H1 (cell line): ENCODE measurements around the gene CCDC102A. TPM values are rescaled to one million over a fixed set of nuclear protein-coding genes. Genes with fewer than 3 reads are reported as not detected.

ENCODE experiments used
- CTCF ChIA-PET: fragments of 300-600 bp; sonication (Branson Sonifier 250); formaldehyde crosslinking; loops from one replicate; lab custom pipeline; 2021; ENCODE audit not compliant: partially characterized antibody; lab: Charles Lee
- POLR2A ChIA-PET: fragments of 300-600 bp; sonication (Branson Sonifier 250); formaldehyde crosslinking; loops from one replicate; lab custom pipeline; 2021; ENCODE audit warnings: inconsistent platforms; ENCODE audit not compliant: partially characterized antibody; lab: Charles Lee
- DNase-seq, 2 experiments: peaks; one replicate each; pipeline versions ENCODE4 v3.0.0 to v3.0.0-alpha.2; 2010 to 2022; ENCODE audit warnings: low spot score in 2 of 2, low read depth in 1 of 2, mixed read lengths in 1 of 2
- FAIRE-seq: peaks from 2 replicates; lab custom pipeline; 2011; peaks lifted over from hg19 to GRCh38; lab: Jason Lieb, UNC
- H2AFZ ChIP-seq: 2 replicates; pipeline ENCODE4 v1.8.1; 2012; ENCODE audit warnings: low read length, inconsistent platforms
- H2AK5ac ChIP-seq: 2 replicates; pipeline ENCODE4 v1.6.1; 2013; ENCODE audit warnings: low read depth, low read length
- H2BK120ac ChIP-seq: replicated peaks from 2 replicates; pipeline ENCODE3; 2013; ENCODE audit warnings: low read depth, low read length, inconsistent platforms
- H2BK12ac ChIP-seq: 2 replicates; pipeline ENCODE4 v1.6.1; 2013; ENCODE audit warnings: low read depth, low read length
- H2BK15ac ChIP-seq: 2 replicates; pipeline ENCODE4 v1.6.1; 2013; ENCODE audit warnings: low read length
- H2BK20ac ChIP-seq: 2 replicates; pipeline ENCODE4 v1.6.1; 2013; ENCODE audit warnings: low read length
- H2BK5ac ChIP-seq: 2 replicates; pipeline ENCODE4 v1.6.1; 2013; ENCODE audit warnings: low read depth, low read length
- H3K14ac ChIP-seq: 2 replicates; pipeline ENCODE4 v1.6.1; 2013; ENCODE audit warnings: inconsistent platforms; ENCODE audit not compliant: insufficient read length
- H3K18ac ChIP-seq: 2 replicates; pipeline ENCODE4 v1.6.1; 2013; ENCODE audit warnings: low read length; ENCODE audit errors: extremely low read depth
- H3K23ac ChIP-seq: 2 replicates; pipeline ENCODE4 v1.6.1; 2013; ENCODE audit warnings: inconsistent platforms; ENCODE audit not compliant: insufficient read length
- H3K23me2 ChIP-seq: 2 replicates; pipeline ENCODE4 v1.6.1; 2013; ENCODE audit warnings: low read depth, low read length
- H3K27ac ChIP-seq: 2 replicates; pipeline ENCODE4 v1.6.1; 2011; ENCODE audit warnings: low read depth, low read length, inconsistent platforms
- H3K27me3 ChIP-seq, 4 experiments: replicated peaks in 1 of 4; 1 replicate in 1 of 4; 2 replicates in 3 of 4; pipeline versions ENCODE4 v1.6.1 to v1.8.1; 2011 to 2013; ENCODE audit warnings: low read length in 3 of 4, mild to moderate bottlenecking in 3 of 4, inconsistent platforms in 2 of 4, mixed read lengths in 2 of 4, moderate library complexity in 1 of 4; ENCODE audit not compliant: control insufficient read depth in 3 of 4, insufficient read depth in 3 of 4; ENCODE audit errors: extremely low read depth in 1 of 4
- H3K36me3 ChIP-seq, 4 experiments: 2 replicates each; pipeline versions ENCODE4 v1.6.1 to v1.8.1; 2011 to 2013; ENCODE audit warnings: mild to moderate bottlenecking in 4 of 4, low read length in 3 of 4, moderate library complexity in 2 of 4, control low read depth in 1 of 4, inconsistent platforms in 1 of 4; ENCODE audit not compliant: insufficient read depth in 4 of 4, control insufficient read depth in 2 of 4
- H3K4ac ChIP-seq: replicated peaks from 2 replicates; pipeline ENCODE3; 2013; ENCODE audit warnings: low read length, low read depth, mixed read lengths, inconsistent platforms; ENCODE audit not compliant: insufficient read length
- H3K4me1 ChIP-seq, 4 experiments: replicated peaks in 1 of 4; 1 replicate in 1 of 4; 2 replicates in 3 of 4; pipeline versions ENCODE4 v1.6.1 to v1.8.1; 2011 to 2013; ENCODE audit warnings: low read length in 3 of 4, inconsistent platforms in 2 of 4, mixed read lengths in 1 of 4; ENCODE audit not compliant: insufficient read depth in 4 of 4, control insufficient read depth in 3 of 4
- H3K4me2 ChIP-seq, 2 experiments: 2 replicates each; pipeline versions ENCODE4 v1.6.1 to v1.8.1; 2011 to 2013; ENCODE audit warnings: low read depth in 2 of 2, low read length in 2 of 2, control low read depth in 1 of 2, inconsistent platforms in 1 of 2, mild to moderate bottlenecking in 1 of 2; ENCODE audit not compliant: insufficient read depth in 1 of 2
- H3K4me3 ChIP-seq, 4 experiments: fragments of 200-600, 300-600 bp in 1 of 4; sonication (generic), shearing (Covaris generic), sonication (Bioruptor Twin) in 1 of 4; 2 replicates each; pipeline versions ENCODE4 v1.5.1 to v1.8.1; 2011 to 2016; ENCODE audit warnings: low read length in 4 of 4, low read depth in 3 of 4, control low read depth in 2 of 4, inconsistent platforms in 2 of 4, mild to moderate bottlenecking in 2 of 4, mixed read lengths in 1 of 4, moderate library complexity in 1 of 4; ENCODE audit not compliant: insufficient read depth in 2 of 4; ENCODE audit errors: extremely low read depth in 1 of 4
- H3K56ac ChIP-seq: replicated peaks from 2 replicates; pipeline ENCODE3; 2013; ENCODE audit warnings: low read depth, mild to moderate bottlenecking, mixed read lengths, low read length, inconsistent platforms; ENCODE audit not compliant: insufficient read length
- H3K79me1 ChIP-seq: 2 replicates; pipeline ENCODE4 v1.6.1; 2013; ENCODE audit warnings: low read depth, low read length, control low read depth
- H3K79me2 ChIP-seq, 2 experiments: 2 replicates each; pipeline versions ENCODE4 v1.6.1 to v1.8.1; 2012 to 2013; ENCODE audit warnings: low read length in 2 of 2, mild to moderate bottlenecking in 2 of 2, inconsistent platforms in 1 of 2; ENCODE audit not compliant: insufficient read depth in 2 of 2, control insufficient read depth in 1 of 2
- H3K9ac ChIP-seq, 4 experiments: replicated peaks in 1 of 4; 1 replicate in 1 of 4; 2 replicates in 3 of 4; pipeline versions ENCODE4 v1.6.1 to v1.8.1; 2011 to 2013; ENCODE audit warnings: low read depth in 3 of 4, low read length in 3 of 4, control low read depth in 2 of 4, mild to moderate bottlenecking in 2 of 4, moderate library complexity in 2 of 4, inconsistent platforms in 1 of 4; ENCODE audit errors: extremely low read depth in 1 of 4
- H3K9me3 ChIP-seq, 2 experiments: 2 replicates each; pipeline versions ENCODE4 v1.6.1 to v1.8.1; 2012 to 2013; ENCODE audit warnings: mild to moderate bottlenecking in 2 of 2, moderate library complexity in 2 of 2, control low read depth in 1 of 2, inconsistent platforms in 1 of 2, low read depth in 1 of 2, low read length in 1 of 2, mixed read lengths in 1 of 2; ENCODE audit not compliant: insufficient read depth in 2 of 2
- H4K20me1 ChIP-seq, 2 experiments: replicated peaks in 1 of 2; 2 replicates each; pipeline versions ENCODE3 to v1.8.1; 2011 to 2013; ENCODE audit warnings: inconsistent platforms in 2 of 2, low read length in 2 of 2, mild to moderate bottlenecking in 1 of 2; ENCODE audit not compliant: insufficient read depth in 2 of 2, control insufficient read depth in 1 of 2
- H4K5ac ChIP-seq: 2 replicates; pipeline ENCODE4 v1.6.1; 2013; ENCODE audit warnings: low read length, low read depth, mixed read lengths, inconsistent platforms; ENCODE audit not compliant: insufficient read length
- H4K8ac ChIP-seq: 2 replicates; pipeline ENCODE4 v1.8.0; 2013; ENCODE audit warnings: mild to moderate bottlenecking, moderate library complexity, low read length, inconsistent platforms; ENCODE audit not compliant: insufficient read depth; ENCODE audit errors: extremely low read depth
- H4K91ac ChIP-seq: replicated peaks from 2 replicates; pipeline ENCODE3; 2013; ENCODE audit warnings: low read length, mixed read lengths, inconsistent platforms; ENCODE audit not compliant: insufficient read length
- ATF3 ChIP-seq: IDR thresholded peaks from 2 replicates; pipeline ENCODE4 v1.6.1; 2011; ENCODE audit warnings: low read depth, mild to moderate bottlenecking, low read length; ENCODE audit not compliant: insufficient read depth
- GTF2F1 ChIP-seq: IDR thresholded peaks from 2 replicates; pipeline ENCODE4 v1.6.1; 2012; ENCODE audit warnings: low read depth, low read length, improper control_type of control experiment, borderline replicate concordance
- KDM4A ChIP-seq: IDR thresholded peaks from one replicate; pipeline ENCODE4 v1.7.1; 2012; ENCODE audit warnings: low read depth, mild to moderate bottlenecking, moderate library complexity, low read length, inconsistent platforms; ENCODE audit not compliant: severe bottlenecking
- KDM5A ChIP-seq: fragments of 200-600 bp; IDR thresholded peaks from 2 replicates; pipeline ENCODE4 v1.7.1; 2012; ENCODE audit warnings: mild to moderate bottlenecking, low read length, inconsistent platforms, mixed read lengths
- NANOG ChIP-seq: IDR thresholded peaks from 2 replicates; pipeline ENCODE4 v1.6.1; 2011; ENCODE audit warnings: low read length, low read depth, mild to moderate bottlenecking, inconsistent platforms; ENCODE audit not compliant: insufficient read depth, poor library complexity, severe bottlenecking
- SP1 ChIP-seq: IDR thresholded peaks from 2 replicates; pipeline ENCODE4 v1.6.1; 2011; ENCODE audit warnings: low read depth, low read length
- ZNF274 ChIP-seq: IDR thresholded peaks from 2 replicates; pipeline ENCODE4 v1.7.0; 2012; ENCODE audit warnings: low read length, borderline replicate concordance; ENCODE audit errors: extremely low read depth
- WGBS, 2 experiments: shearing (Covaris generic) in 1 of 2; methylation state at CpG; one replicate each; pipeline versions ENCODE4 v1.1.6 to v1.1.7; 2013 to 2015; ENCODE audit warnings: low lambda C conversion rate in 2 of 2, mixed read lengths in 2 of 2, inconsistent platforms in 1 of 2, low coverage in 1 of 2, missing lambda C conversion rate in 1 of 2; ENCODE audit not compliant: insufficient replicate concordance in 2 of 2, insufficient coverage in 1 of 2, insufficient read length in 1 of 2; ENCODE audit errors: extremely low coverage in 1 of 2, missing lambda C conversion rate in 1 of 2; 5-methylcytosine and 5-hydroxymethylcytosine counted together
- polyA plus RNA-seq, 7 experiments: library from polyadenylated mRNA; depleted of rRNA in 3 of 7; stranded (reverse) in 5 of 7; unstranded in 2 of 7; fragments of >200 nt in 5 of 7; fragments of 200-250 nt in 2 of 7; gene quantifications; 1 replicate in 5 of 7; 2 replicates in 1 of 7; 4 replicates in 1 of 7; pipeline versions ENCODE4 v1.2.1 to v1.2.3, GENCODE V29; 2011 to 2013; ENCODE audit warnings: missing spikeins in 2 of 7, mixed read lengths in 2 of 7
- total RNA-seq: library from RNA; stranded (reverse); fragmentation: NEBNext Ultra II Directional; extraction: Animal tissue kit (Norgen Biotek cat#: 25700); gene quantifications from 2 replicates; pipeline ENCODE4 v1.2.1, GENCODE V29; 2021
- TF ChIP-seq, protein P1 (sequence below): IDR thresholded peaks from 2 replicates; pipeline ENCODE4 v1.6.1; 2011; ENCODE audit warnings: low read length, improper control_type of control experiment

CCDC102A gene
- total and polyA plus RNA-seq, 2 of the 8 experiments (the other 6 are each of a cell fraction or from before 2014, with no cell fraction given), result 4.0 to 7.5 TPM

DNA sequence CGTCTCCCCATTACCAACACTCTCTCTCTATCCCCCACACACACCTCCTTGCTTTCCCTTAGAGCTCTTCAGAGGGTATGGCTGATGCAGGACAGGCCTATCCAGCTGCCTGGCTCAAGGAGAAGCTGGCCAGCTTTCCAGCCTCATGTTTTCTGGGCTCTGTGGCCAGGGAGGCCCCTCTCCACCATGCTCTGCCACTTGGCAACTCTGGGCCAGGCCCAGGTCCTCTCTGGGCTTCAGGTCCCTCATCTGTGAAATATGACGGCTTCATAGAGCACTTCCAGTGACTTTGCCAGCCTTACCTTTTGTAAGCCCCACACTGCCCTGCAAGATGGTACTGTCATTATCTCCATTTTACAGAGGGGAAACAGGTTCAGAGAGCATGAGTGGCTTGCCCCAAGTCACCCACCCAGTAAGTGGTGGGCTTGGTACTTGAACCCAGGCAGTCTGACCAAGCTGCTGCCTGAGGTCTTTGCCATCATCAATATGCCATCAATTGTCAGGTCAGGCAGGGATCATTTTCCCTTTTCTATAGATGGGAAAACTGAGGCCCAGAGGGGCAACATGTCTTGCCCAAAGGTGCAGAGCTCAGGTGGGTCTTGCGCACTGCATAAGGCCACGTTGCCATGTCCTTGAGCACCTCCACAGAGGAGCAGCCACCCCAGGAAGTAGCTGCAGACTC, 5.5 kb upstream of the CCDC102A start:
- Histone ChIP-seq H2BK5ac (no peak overlapping the region), H3K23ac (no peak overlapping the region), H3K4me3 (no peak overlapping the region), H3K4ac (no peak overlapping the region), H3K27me3 (peaks cover 0 to 5% (median 2%) of the 10 kb centered on the region in 4 experiments; a peak in 3 of 7 replicates), H3K9ac (no peak overlapping the region), H3K14ac (no peak overlapping the region), H2BK15ac (no peak overlapping the region), H3K79me2 (no peaks in the 10 kb centered on the region), H4K91ac (no peak overlapping the region), H4K8ac (no peak overlapping the region), H2BK120ac (no peak overlapping the region), H3K23me2 (peaks cover under 1% of the 10 kb centered on the region; the same call in 1 of the 2 replicates), H2BK20ac (no peak overlapping the region), H3K4me2 (no peak overlapping the region), H3K9me3 (no peaks in the 10 kb centered on the region), H3K36me3 (no peaks in the 10 kb centered on the region), H2AFZ (no peak overlapping the region), H3K56ac (no peak overlapping the region), H2BK12ac (no peak overlapping the region), H2AK5ac (no peak overlapping the region), H4K5ac (no peak overlapping the region), H3K18ac (no peak overlapping the region), H3K4me1 (peaks cover 5 to 17% (median 6%) of the 10 kb centered on the region in 4 experiments), H4K20me1 (peaks cover 0 to 5% of the 10 kb centered on the region in 2 experiments), H3K27ac (no peak overlapping the region), H3K79me1 (no peaks in the 10 kb centered on the region; the same call in none of the 2 replicates)
- CTCF ChIA-PET, result interaction anchor here (0.8 to 2.5 kb wide), 7 partner anchors 11 to 110 kb away, joined by 3 to 13 read pairs (median 3); no protein-coding TSS in a partner anchor
- FAIRE-seq (no peak), DNase-seq (peak in 1 of 2 experiments; percentile 38)
- 92% methylated on average over 4 of the region's 4 CpGs; no CpG with 5 or more reads in 1 of the 2 experiments for WGBS, 2 experiments
- POLR2A ChIA-PET, result interaction anchor here (0.9 to 1.6 kb wide), 5 partner anchors 11 to 66 kb away, joined by 3 to 4 read pairs (median 4); no protein-coding TSS in a partner anchor
- TF ChIP-seq, protein P1, sequence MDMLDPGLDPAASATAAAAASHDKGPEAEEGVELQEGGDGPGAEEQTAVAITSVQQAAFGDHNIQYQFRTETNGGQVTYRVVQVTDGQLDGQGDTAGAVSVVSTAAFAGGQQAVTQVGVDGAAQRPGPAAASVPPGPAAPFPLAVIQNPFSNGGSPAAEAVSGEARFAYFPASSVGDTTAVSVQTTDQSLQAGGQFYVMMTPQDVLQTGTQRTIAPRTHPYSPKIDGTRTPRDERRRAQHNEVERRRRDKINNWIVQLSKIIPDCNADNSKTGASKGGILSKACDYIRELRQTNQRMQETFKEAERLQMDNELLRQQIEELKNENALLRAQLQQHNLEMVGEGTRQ, result no peak
- no peak for TF ChIP-seq SP1
- no peak for TF ChIP-seq NANOG
- no peak for TF ChIP-seq ZNF274
- TF ChIP-seq GTF2F1, result no peak
- TF ChIP-seq ATF3, result no peak
- TF ChIP-seq KDM5A, result no peak
- TF ChIP-seq KDM4A, result no peak
